ENCODE measurements around the gene OCSTAMP.

Gene OCSTAMP

GRCh38 chr20:46588532-46589511 is 38.4 kb upstream of the OCSTAMP start:
- FAIRE-seq (no peak), DNase-seq (ENCODE audit: insufficient read length, low spot score) (no peak)
- no peak for TF ChIP-seq CTCF (IDR thresholded peaks at IDR 0.05; ENCODE audit: insufficient read depth, missing control alignments)

GRCh38 chr20:46587986-46588385 is 37.5 kb upstream of the OCSTAMP start:
- TF ChIP-seq CTCF (IDR thresholded peaks at IDR 0.05; ENCODE audit: insufficient read depth, missing control alignments), result no peak
- FAIRE-seq (no peak), DNase-seq (ENCODE audit: insufficient read length, low spot score) (no peak)

- no peak for DNase-seq (ENCODE audit: insufficient read length, low spot score)
- TF ChIP-seq CTCF (IDR thresholded peaks at IDR 0.05; ENCODE audit: insufficient read depth, missing control alignments), result no peak
- FAIRE-seq, result no peak
Measured at GRCh38 chr20:46586724-46587123, 36.3 kb upstream of the OCSTAMP start.

- DNase-seq (ENCODE audit: insufficient read length, low spot score), result no peak
Measured at GRCh38 chr20:46584508-46584907, 34.1 kb upstream of the OCSTAMP start.

GRCh38 chr20:46583411-46584214 is 33.2 kb upstream of the OCSTAMP start:
- TF ChIP-seq CTCF (IDR thresholded peaks at IDR 0.05; ENCODE audit: insufficient read depth, missing control alignments), result no peak
- FAIRE-seq (no peak), DNase-seq (ENCODE audit: insufficient read length, low spot score) (no peak)

More at GRCh38 chr20:46584508-46584907, 34.1 kb upstream of the OCSTAMP start:
- TF ChIP-seq CTCF (IDR thresholded peaks at IDR 0.05; ENCODE audit: insufficient read depth, missing control alignments), result no peak
- FAIRE-seq, result no peak

- TF ChIP-seq CTCF (IDR thresholded peaks at IDR 0.05; ENCODE audit: insufficient read depth, missing control alignments), result no peak
- FAIRE-seq (no peak), DNase-seq (ENCODE audit: insufficient read length, low spot score) (no peak)
Measured at GRCh38 chr20:46582648-46583047, 32.2 kb upstream of the OCSTAMP start.
